Hepatocyte (in vitro differentiated cells): ENCODE results near the gene OSCP1.

Experiments used
- CTCF ChIP-seq: fragments of 200-600 bp; sonication (generic); IDR thresholded peaks from 2 replicates; pipeline ENCODE4 v1.5.1; 2016; ENCODE audit warnings: antibody characterized with exemption, mild to moderate bottlenecking; ENCODE audit not compliant: poor library complexity
- EZH2 ChIP-seq: fragments of 200-600 bp; sonication (generic); IDR thresholded peaks from 2 replicates; pipeline ENCODE4 v1.6.1; 2016; ENCODE audit warnings: antibody characterized with exemption, mild to moderate bottlenecking, borderline replicate concordance
- EZH2phosphoT487 ChIP-seq: fragments of 200-600 bp; sonication (generic); IDR thresholded peaks from one replicate; pipeline ENCODE4 v1.6.1; 2018; ENCODE audit warnings: antibody characterized with exemption, mild to moderate bottlenecking, low read depth, moderate library complexity; ENCODE audit not compliant: unreplicated experiment, severe bottlenecking

- TF ChIP-seq CTCF: no peak
- no peak for TF ChIP-seq EZH2
- TF ChIP-seq EZH2phosphoT487: no peak
These were observed 53.9 kb downstream of the OSCP1 start for GRCh38 chr1:36396359-36396758.
